HFFc6 (cell line): ENCODE results near the gene C1orf159. TPM values are rescaled to one million over a fixed set of nuclear protein-coding genes. Genes with fewer than 3 reads are reported as not detected.

Source experiments
- DNase-seq: peaks from one replicate; pipeline ENCODE4 v3.0.0-alpha.2; 2018
- H3K27ac Mint-ChIP-seq: 2 replicates; pipeline ENCODE4 v1.8.0; 2020; ENCODE audit warnings: mild to moderate bottlenecking, mixed read lengths
- H3K27me3 Mint-ChIP-seq: 2 replicates; pipeline ENCODE4 v1.8.0; 2021; ENCODE audit warnings: mild to moderate bottlenecking, moderate library complexity, mixed read lengths; ENCODE audit not compliant: insufficient read depth
- H3K36me3 Mint-ChIP-seq: 2 replicates; pipeline ENCODE4 v1.8.0; 2021; ENCODE audit warnings: low read depth, mixed read lengths
- H3K4me1 Mint-ChIP-seq: 2 replicates; pipeline ENCODE4 v1.8.0; 2020; ENCODE audit warnings: low read depth, mixed read lengths
- H3K4me3 Mint-ChIP-seq: 2 replicates; pipeline ENCODE4 v1.8.0; 2020; ENCODE audit warnings: mild to moderate bottlenecking, moderate library complexity, mixed read lengths
- H3K9me3 Mint-ChIP-seq: 2 replicates; pipeline ENCODE4 v1.8.0; 2020; ENCODE audit warnings: mild to moderate bottlenecking, mixed read lengths
- CTCF ChIP-seq: fragments of 200-600 bp; sonication (generic); IDR thresholded peaks from 2 replicates; pipeline ENCODE4 v1.5.0; 2021; ENCODE audit warnings: antibody characterized with exemption, mild to moderate bottlenecking
- total RNA-seq, 6 experiments: library from RNA; stranded (reverse); fragmentation: NEBNext Ultra II Directional; extraction: Animal tissue kit (Norgen Biotek cat#: 25700); gene quantifications; 2 replicates in 1 of 6; 3 replicates in 5 of 6; pipeline ENCODE4 v1.2.3, GENCODE V29; 2021

Gene C1orf159
- total RNA-seq, 6 experiments from 2014 or later, result 8.7 to 10.3 (median 9.6) TPM

- DNase-seq, result no peak
- Mint-ChIP-seq H3K27me3 (peaks cover 8% of the 10 kb centered on the region), H3K4me3 (no peak overlapping the region), H3K4me1 (no peaks in the 10 kb centered on the region), H3K9me3 (no peaks in the 10 kb centered on the region), H3K27ac (no peak overlapping the region), H3K36me3 (no peaks in the 10 kb centered on the region)
- TF ChIP-seq CTCF, result no peak
Measured at GRCh38 chr1:1146596-1146995, 30.7 kb upstream of the C1orf159 start.

- no peak overlapping the region for H3K27ac Mint-ChIP-seq
- no peaks in the 10 kb centered on the region for H3K9me3 Mint-ChIP-seq
- no peak overlapping the region for H3K4me3 Mint-ChIP-seq
- no peak for TF ChIP-seq CTCF
- peaks cover 8% of the 10 kb centered on the region for H3K27me3 Mint-ChIP-seq
- H3K4me1 Mint-ChIP-seq, result no peaks in the 10 kb centered on the region
- DNase-seq, result no peak
- no peaks in the 10 kb centered on the region for H3K36me3 Mint-ChIP-seq
Measured at GRCh38 chr1:1146026-1146425, 30.1 kb upstream of the C1orf159 start.

GRCh38 chr1:1145547-1145914, 29.6 kb upstream of the C1orf159 start:
- H3K27ac Mint-ChIP-seq, result no peak overlapping the region
- DNase-seq, result no peak
- TF ChIP-seq CTCF, result no peak
- H3K9me3 Mint-ChIP-seq, result no peaks in the 10 kb centered on the region
- H3K4me1 Mint-ChIP-seq, result no peaks in the 10 kb centered on the region
- H3K4me3 Mint-ChIP-seq, result no peak overlapping the region
- no peaks in the 10 kb centered on the region for H3K36me3 Mint-ChIP-seq
- peaks cover 8% of the 10 kb centered on the region for H3K27me3 Mint-ChIP-seq

GRCh38 chr1:1144843-1145546, 29.1 kb upstream of the C1orf159 start:
- DNase-seq, result no peak
- TF ChIP-seq CTCF, result no peak
- peaks cover 8% of the 10 kb centered on the region for H3K27me3 Mint-ChIP-seq
- H3K27ac Mint-ChIP-seq, result no peak overlapping the region
- no peaks in the 10 kb centered on the region for H3K4me1 Mint-ChIP-seq
- no peaks in the 10 kb centered on the region for H3K9me3 Mint-ChIP-seq
- H3K4me3 Mint-ChIP-seq, result no peak overlapping the region
- no peaks in the 10 kb centered on the region for H3K36me3 Mint-ChIP-seq

GRCh38 chr1:1144122-1144842, 28.4 kb upstream of the C1orf159 start:
- Mint-ChIP-seq H3K4me1 (no peaks in the 10 kb centered on the region), H3K4me3 (no peak overlapping the region), H3K9me3 (no peaks in the 10 kb centered on the region), H3K27me3 (peaks cover 8% of the 10 kb centered on the region), H3K36me3 (no peaks in the 10 kb centered on the region), H3K27ac (no peak overlapping the region)
- TF ChIP-seq CTCF, result no peak
- DNase-seq, result no peak
